Brain pericyte (primary cell): Measurements from ENCODE around the gene ZNF280B.

Experiments
- DNase-seq: peaks from one replicate; pipeline ENCODE4 v3.0.0-alpha.2; 2012; ENCODE audit warnings: low read depth, low spot score

Gene ZNF280B

GRCh38 chr22:22508274-22509176 is at the start of gene ZNF280B:
TSS of gene ZNF280B (minus strand) at chr22:22508742. CDS start at chr22:22489398, 19,344 bp downstream.
- DNase-seq: peak; percentile 13

DNA sequence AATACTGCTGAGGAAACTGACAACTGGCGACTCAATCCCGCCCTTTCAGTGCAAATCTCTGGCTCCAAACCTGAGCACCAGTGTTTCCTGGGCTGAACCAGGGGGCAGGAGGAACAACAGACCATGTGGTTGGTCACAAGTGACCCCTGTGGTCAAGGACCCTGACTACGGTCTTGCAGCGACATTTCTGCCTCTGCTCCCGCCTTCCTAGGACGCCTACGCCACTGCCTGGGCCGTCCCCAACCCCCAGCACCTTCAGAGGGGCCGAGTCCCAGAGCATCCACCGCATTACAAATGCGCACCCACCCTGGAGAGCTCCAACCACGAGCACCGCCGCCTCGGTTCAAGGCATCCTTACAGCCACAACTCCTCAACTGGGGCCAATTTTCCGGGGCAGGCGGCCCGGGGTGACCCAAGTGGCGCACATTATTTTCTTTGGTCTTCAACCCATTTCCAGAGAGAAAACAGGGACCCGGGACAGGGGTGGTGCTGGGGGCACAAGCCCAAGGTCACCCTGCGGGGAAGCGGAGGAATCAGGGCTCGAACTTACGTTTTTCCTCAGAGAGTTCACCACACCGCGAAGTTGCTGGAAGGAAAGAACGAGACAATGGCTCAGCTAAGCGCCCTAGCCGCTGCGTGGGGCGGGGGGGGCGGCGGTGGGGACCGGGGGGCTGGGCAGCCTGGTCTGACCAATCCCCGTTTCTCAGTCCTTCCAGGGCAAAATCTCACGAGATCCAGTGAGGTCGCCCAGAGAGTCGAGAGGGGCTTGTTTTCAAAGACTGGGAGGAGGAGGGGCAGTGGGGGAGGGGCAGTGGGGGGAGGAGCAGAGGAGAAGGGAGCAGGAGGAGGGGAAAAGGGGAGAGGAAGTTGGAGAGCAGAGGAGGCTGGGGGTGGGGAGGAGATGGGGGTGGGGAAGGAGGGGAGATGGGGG is 48.7 kb upstream of the ZNF280B start:
- no peak for DNase-seq

DNA sequence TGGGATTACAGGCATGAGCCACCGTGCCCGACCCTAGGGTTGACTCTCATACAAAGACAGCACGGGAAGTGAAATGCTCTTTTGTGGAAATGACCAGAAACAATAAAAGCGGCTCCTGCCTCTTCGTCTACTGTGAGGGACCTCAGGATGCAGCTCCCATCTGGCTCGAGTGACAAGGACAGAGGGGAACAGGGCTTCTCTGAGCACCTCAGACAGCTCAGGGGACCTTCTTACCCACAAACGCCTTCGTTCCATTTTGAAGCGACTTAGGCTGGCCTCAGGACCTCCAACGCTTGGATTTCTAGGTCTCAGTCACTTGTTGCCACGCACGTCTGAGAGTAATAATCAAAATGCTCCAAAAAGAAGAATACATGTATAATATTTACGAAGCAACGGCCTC is 48.0 kb upstream of the ZNF280B start:
- DNase-seq: no peak

DNA sequence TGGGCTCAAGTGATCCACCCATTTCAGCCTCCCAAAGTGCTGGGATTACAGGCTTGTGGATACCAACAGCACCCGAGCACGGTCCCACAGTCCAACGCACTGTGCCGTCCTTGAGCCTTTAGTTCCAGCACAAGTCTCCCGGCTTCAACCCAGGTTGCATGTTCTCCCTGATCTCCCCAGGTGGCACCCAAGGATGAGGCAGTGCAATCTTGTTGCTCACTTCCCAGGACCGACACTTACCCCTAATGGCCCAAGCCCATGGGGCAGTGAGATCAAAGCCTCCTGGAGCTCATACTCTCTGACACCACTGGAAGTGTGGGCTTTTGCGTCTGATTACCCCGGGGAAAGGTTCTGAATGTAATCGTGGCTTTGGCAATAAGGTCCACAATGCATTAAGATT is 47.1 kb upstream of the ZNF280B start:
- DNase-seq: no peak

- no peak for DNase-seq
These were observed 46.2 kb upstream of the ZNF280B start for GRCh38 chr22:22554587-22555284.

DNA sequence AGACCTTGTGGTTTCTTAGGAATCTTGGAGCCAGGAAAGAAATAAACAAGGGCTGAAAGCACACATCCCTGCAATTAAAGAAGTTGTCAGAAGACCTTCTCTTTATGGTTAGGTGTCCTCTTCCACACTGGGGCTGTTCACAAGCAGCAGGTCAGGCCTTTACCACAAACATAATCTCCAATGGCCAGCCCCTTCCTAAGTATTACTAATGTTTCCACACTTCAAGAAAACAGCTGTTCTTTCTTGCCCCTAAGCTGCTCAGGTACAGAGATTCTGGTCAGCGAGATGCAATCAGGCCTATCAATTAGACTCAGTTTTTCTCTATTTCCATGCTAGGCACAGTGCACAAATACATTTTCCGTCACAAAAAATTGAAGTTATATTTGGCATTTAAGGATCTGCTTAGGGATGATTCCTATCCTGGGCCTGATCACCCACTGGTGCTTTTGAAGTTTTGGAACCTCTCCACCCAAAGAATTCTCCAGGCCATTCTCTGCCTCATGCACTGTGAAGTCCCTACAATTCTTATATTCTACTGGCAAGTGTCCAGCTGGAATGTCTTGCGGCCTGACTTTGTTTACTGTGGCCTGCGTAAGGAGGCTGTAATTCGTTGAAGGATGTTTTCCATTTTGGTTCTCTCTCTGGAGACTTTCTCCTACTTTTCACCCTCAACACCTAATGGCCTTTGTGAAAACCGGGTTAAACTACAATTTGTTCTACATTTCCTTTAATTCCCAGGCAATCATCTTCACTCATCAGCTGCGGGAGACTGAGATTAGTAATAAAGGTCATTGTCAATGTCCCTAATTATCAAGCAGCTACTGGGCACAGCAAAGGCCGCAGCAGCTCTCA is 45.4 kb upstream of the ZNF280B start:
- no peak for DNase-seq

- no peak for DNase-seq
These were observed 44.6 kb upstream of the ZNF280B start for GRCh38 chr22:22553141-22553540.

DNA sequence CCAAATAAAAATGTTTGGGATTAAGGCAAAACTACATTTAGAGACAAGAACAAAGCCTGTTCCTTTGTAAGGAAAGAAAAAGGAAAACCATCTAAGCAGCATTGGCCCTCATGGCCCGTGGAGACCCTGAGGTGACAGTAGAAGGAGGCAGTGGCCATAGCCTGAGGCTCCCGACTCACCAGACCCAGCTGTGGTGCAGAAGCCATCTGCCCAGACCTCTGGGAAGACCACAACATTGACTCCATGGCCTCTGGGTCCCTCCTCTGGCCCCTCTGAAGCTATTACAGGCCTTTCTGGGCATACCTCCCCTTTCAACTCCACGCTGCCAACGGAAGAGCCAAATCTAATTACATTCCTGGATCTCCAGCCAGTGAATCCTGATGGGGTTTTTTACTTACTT is 44.1 kb upstream of the ZNF280B start:
- DNase-seq: no peak

- DNase-seq: no peak
These were observed 42.4 kb upstream of the ZNF280B start for GRCh38 chr22:22550789-22551434.

GRCh38 chr22:22548910-22549309 is 40.4 kb upstream of the ZNF280B start:
- no peak for DNase-seq

- DNase-seq: no peak
These were observed 39.8 kb upstream of the ZNF280B start for GRCh38 chr22:22548317-22548716.

DNA sequence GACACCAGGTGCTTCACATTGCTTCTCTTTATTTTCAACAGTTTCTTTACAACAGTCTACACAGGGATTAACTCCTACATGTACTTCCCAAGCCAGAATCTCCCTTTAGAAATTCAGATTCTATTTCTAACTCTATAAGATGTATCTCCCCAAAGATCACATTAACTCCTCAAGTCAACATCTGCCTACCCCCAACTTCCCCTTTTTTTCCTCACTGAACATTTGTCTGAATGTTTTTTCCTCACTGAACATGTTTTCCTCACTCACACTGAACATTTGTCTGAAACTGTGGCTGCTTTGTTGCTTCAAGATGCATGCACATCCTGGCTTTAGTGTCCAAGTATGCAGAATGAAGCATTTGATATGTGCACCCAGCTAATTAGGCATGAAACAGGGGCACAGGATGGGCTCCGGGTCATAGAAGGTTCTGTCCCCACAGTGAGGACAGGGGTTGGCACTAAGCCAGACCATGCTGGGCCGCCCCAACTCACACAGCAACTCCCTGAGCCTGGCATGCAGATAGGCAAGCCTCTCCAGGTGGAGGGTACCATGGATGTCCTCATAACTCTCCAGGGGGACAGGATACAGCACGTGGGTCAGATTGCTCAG is 39.3 kb upstream of the ZNF280B start:
- no peak for DNase-seq

DNA sequence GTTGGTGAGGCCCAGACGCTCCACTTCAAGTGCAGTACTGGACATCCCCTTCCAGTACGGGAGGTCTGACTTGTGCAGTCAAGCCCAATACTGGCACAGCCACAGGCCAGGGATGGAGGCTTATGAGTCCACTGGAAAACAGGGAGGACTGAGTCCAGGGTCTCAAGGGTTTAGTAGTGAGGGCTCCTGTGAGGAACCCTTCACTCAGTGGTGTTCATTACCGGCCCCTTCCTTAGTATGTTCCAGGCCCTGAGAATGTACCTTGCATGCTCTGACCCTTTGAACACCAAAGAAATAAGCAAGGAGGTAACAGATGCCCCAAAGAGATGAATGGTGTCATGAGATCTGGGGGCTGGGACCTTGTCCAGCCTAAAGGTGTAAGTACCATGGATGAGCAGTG is 38.7 kb upstream of the ZNF280B start:
- no peak for DNase-seq

GRCh38 chr22:22546490-22546889 is 37.9 kb upstream of the ZNF280B start:
- DNase-seq: no peak

DNA sequence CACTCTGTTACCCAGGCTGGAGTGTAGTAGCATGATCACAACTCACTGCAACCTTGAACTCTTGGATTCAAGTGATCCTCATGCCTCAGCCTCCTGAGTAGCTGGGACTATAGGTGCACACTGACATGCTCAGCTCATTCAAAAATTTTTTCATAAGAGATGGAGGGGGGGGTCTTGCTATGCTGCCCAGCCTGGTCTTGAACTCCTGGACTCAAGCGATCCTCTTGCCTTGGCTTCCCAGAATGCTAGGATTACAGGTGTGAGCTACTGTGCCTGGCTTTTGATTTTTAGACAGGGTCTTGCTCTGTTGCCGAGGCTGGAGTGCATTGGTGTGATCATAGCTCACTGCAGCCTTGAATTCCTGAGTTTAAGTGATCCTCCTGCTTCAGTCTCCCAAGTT is 36.5 kb upstream of the ZNF280B start:
- DNase-seq: no peak

DNA sequence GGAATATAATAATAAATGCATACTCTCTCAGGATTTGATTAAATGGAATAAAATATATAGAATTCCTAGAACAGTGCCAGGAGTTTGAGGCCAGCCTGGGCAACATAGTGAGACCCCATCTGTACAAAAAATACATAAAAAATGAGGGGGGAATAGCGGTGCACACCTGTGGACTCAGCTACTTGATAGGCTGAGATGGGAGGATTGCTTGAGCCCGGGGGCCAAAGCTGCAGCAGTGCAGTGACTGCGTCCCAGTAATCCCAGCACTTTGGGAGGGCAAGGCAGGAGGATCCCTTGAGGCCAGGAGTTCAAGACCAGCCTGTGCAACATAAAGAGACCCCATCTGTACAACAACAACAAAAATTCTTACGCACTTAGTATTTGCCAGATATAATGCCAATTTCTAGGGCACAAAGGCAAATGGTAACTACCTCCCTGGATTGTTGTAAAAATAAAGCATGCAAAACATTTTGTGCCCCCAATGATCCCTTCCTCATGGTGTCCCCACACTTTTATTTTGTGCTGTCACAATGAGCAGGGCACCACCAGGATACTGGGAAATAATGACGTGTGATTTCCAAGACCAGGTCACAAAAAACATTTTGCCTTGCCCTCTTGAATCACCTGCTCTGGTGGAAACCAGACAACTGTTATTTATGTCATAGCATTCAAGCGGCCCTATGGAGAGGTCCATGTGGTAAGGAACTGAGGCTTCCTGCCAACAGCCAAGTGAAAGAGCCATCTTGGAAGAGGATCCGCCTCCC is 29.9 kb upstream of the ZNF280B start:
- no peak for DNase-seq

GRCh38 chr22:22536916-22537315 is 28.4 kb upstream of the ZNF280B start:
- no peak for DNase-seq

- DNase-seq: no peak
These were observed 28.0 kb upstream of the ZNF280B start for GRCh38 chr22:22536515-22536914.

DNA sequence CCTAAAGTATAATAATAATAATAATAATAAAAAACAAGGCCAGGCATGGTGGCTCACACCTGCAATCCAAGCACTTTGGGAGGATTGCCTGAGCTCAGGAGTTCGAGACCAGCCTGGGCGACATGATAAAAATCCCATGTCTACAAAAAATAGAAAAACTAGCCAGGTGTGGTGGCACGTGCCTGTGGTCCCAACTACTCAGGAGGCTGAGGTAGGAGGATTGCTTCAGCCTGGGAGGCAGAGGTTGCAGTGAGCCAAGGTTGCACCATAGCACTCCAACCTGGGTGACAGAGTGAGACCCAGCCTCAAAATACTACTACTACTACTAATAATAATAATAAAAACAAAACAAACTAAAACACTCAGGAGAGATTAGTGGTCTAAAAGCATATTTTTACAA is 27.1 kb upstream of the ZNF280B start:
- no peak for DNase-seq
